GM18909 (cell line): ENCODE results near the gene TNFAIP8L1.
"Not testable (repeated sequence)": the region's sequence is repeated elsewhere in the genome, so short reads cannot be mapped to it uniquely, and the experiment has no call there.

Experiments used
- ATAC-seq: cut with Tn5 transposase; IDR thresholded peaks from one replicate; pipeline ENCODE4 v1.9.1; 2021; ENCODE audit warnings: mild to moderate bottlenecking; ENCODE audit not compliant: unreplicated experiment, poor library complexity

The TNFAIP8L1 gene

GRCh38 chr19:4673726-4674125, 34.4 kb downstream of the TNFAIP8L1 start:
- ATAC-seq = no peak

- ATAC-seq = no peak
Measured at GRCh38 chr19:4675346-4675745, 36.0 kb downstream of the TNFAIP8L1 start.

- ATAC-seq = no peak
Measured at GRCh38 chr19:4676955-4677731, 37.8 kb downstream of the TNFAIP8L1 start.

- ATAC-seq = no peak
Measured at GRCh38 chr19:4678881-4679790, 39.8 kb downstream of the TNFAIP8L1 start.

- ATAC-seq = not testable (repeated sequence)
Measured at GRCh38 chr19:4680021-4680420, 40.7 kb downstream of the TNFAIP8L1 start.

GRCh38 chr19:4682417-4683200, 43.3 kb downstream of the TNFAIP8L1 start:
- no peak for ATAC-seq

- ATAC-seq = no peak
Measured at GRCh38 chr19:4684312-4685095, 45.2 kb downstream of the TNFAIP8L1 start.

- no peak for ATAC-seq
Measured at GRCh38 chr19:4686700-4687099, 47.4 kb downstream of the TNFAIP8L1 start.

GRCh38 chr19:4687396-4687795, 48.1 kb downstream of the TNFAIP8L1 start:
- no peak for ATAC-seq

GRCh38 chr19:4688587-4688986, 49.3 kb downstream of the TNFAIP8L1 start:
- no peak for ATAC-seq

- ATAC-seq = no peak
Measured at GRCh38 chr19:4689403-4689802, 50.1 kb downstream of the TNFAIP8L1 start.

- ATAC-seq = no peak
Measured at GRCh38 chr19:4690361-4690760, 51.0 kb downstream of the TNFAIP8L1 start.

- no peak for ATAC-seq
Measured at GRCh38 chr19:4691373-4691772, 52.1 kb downstream of the TNFAIP8L1 start.

- ATAC-seq = no peak
Measured at GRCh38 chr19:4692251-4693077, 53.1 kb downstream of the TNFAIP8L1 start.

- ATAC-seq = no peak
Measured at GRCh38 chr19:4693078-4693350, 53.7 kb downstream of the TNFAIP8L1 start.

- no peak for ATAC-seq
Measured at GRCh38 chr19:4693471-4694121, 54.3 kb downstream of the TNFAIP8L1 start.

GRCh38 chr19:4694211-4694987, 55.1 kb downstream of the TNFAIP8L1 start:
- ATAC-seq = no peak

GRCh38 chr19:4695224-4695731, 56.0 kb downstream of the TNFAIP8L1 start:
- no peak for ATAC-seq
